Cardiac septum (tissue), 1 donor: Measurements from ENCODE around the gene DUSP21. TPM values are rescaled to one million over a fixed set of nuclear protein-coding genes. Genes with fewer than 3 reads are reported as not detected.
"Not testable (repeated sequence)": the region's sequence is repeated elsewhere in the genome, so short reads cannot be mapped to it uniquely, and the experiment has no call there.

Experiments
- DNase-seq: peaks from one replicate; pipeline ENCODE4 v3.0.0-alpha.2; 2020; ENCODE audit warnings: low spot score
- intact Hi-C: fragments of 100-400 bp; cut with DNase I; formaldehyde crosslinking; loops from one replicate; pipeline ENCODE4 v1.14.0; 2022
- total RNA-seq: library from RNA; stranded (reverse); fragmentation: NEBNext Ultra II Directional; extraction: Animal tissue kit (Norgen Biotek cat#: 25700); gene quantifications from one replicate; pipeline ENCODE4 v1.2.1, GENCODE V29; 2021
- donor health status: DM: no; HTN: no; CAD: no.

DUSP21 gene
- total RNA-seq, 1 donor from 2014 or later = not detected

- no peak for DNase-seq
Measured at GRCh38 chrX:44874420-44875184, 30.8 kb downstream of the DUSP21 start.

GRCh38 chrX:44875185-44875489 is 31.3 kb downstream of the DUSP21 start:
- DNase-seq = no peak
- intact Hi-C loops = loop anchor here (10.0 kb wide), 1 partner anchor 330 kb away; the partner anchor contains the start of gene FUNDC1

More at GRCh38 chrX:44874420-44875184, 30.8 kb downstream of the DUSP21 start:
- intact Hi-C loops = loop anchor here (5.0 to 10.0 kb wide), 4 partner anchors 88 to 330 kb away; partner anchors contain the start of gene FUNDC1

- intact Hi-C loops = loop anchor here (10.0 kb wide), 1 partner anchor 331 kb away; the partner anchor contains the start of gene FUNDC1
- no peak for DNase-seq
Measured at GRCh38 chrX:44876086-44876485, 32.3 kb downstream of the DUSP21 start.

GRCh38 chrX:44876767-44877166 is 32.9 kb downstream of the DUSP21 start:
- intact Hi-C loops = loop anchor here (10.0 kb wide), 1 partner anchor 332 kb away; the partner anchor contains the start of gene FUNDC1
- DNase-seq = no peak

- no peak for DNase-seq
- intact Hi-C loops = loop anchor here (10.0 kb wide), 1 partner anchor 334 kb away; the partner anchor contains the start of gene FUNDC1
Measured at GRCh38 chrX:44878780-44879179, 35.0 kb downstream of the DUSP21 start.

- no peak for DNase-seq
- intact Hi-C loops = no loop called here
Measured at GRCh38 chrX:44881549-44881948, 37.7 kb downstream of the DUSP21 start.

GRCh38 chrX:44882635-44883034 is 38.8 kb downstream of the DUSP21 start:
- intact Hi-C loops = no loop called here
- DNase-seq = no peak

- DNase-seq = no peak
- intact Hi-C loops = no loop called here
Measured at GRCh38 chrX:44884944-44885343, 41.1 kb downstream of the DUSP21 start.

GRCh38 chrX:44889824-44890223 is 46.0 kb downstream of the DUSP21 start:
- DNase-seq = no peak
- intact Hi-C loops = no loop called here

- DNase-seq = no peak
- intact Hi-C loops = no loop called here
Measured at GRCh38 chrX:44890247-44890646, 46.4 kb downstream of the DUSP21 start.

- intact Hi-C loops, DNase-seq: not testable (repeated sequence)
Measured at GRCh38 chrX:44890687-44891086, 46.9 kb downstream of the DUSP21 start.

- DNase-seq = no peak
- intact Hi-C loops = no loop called here
Measured at GRCh38 chrX:44891642-44892041, 47.8 kb downstream of the DUSP21 start.

Other genes with a start within 250 kb of the DUSP21 start
- 18.1 TPM for gene KDM6A, start 29.2 kb downstream of the DUSP21 start, total RNA-seq